ENCODE measurements around the gene MYL12B. TPM values are rescaled to one million over a fixed set of nuclear protein-coding genes. Genes with fewer than 3 reads are reported as not detected.
"Not testable (repeated sequence)": the region's sequence is repeated elsewhere in the genome, so short reads cannot be mapped to it uniquely, and the experiment has no call there.

Gene MYL12B
- total RNA-seq, 1 donor from 2014 or later = 298 TPM

- no peaks in the 10 kb centered on the region for H3K9me3 Mint-ChIP-seq (ENCODE audit: unreplicated experiment)
- no peaks in the 10 kb centered on the region for H3K36me3 Mint-ChIP-seq (ENCODE audit: low read depth, unreplicated experiment)
- H3K27me3 Mint-ChIP-seq (ENCODE audit: unreplicated experiment) = no peaks in the 10 kb centered on the region
- H3K4me1 Mint-ChIP-seq (ENCODE audit: unreplicated experiment) = no peaks in the 10 kb centered on the region
- TF ChIP-seq CTCF (IDR thresholded peaks at IDR 0.05; ENCODE audit: unreplicated experiment) = no peak
- H3K4me3 Mint-ChIP-seq (ENCODE audit: unreplicated experiment) = no peak overlapping the region
- H3K27ac Mint-ChIP-seq (ENCODE audit: unreplicated experiment) = no peak overlapping the region
- no peak for DNase-seq (ENCODE audit: low spot score)
Observed at GRCh38 chr18:3313685-3314084, 51.8 kb downstream of the MYL12B start.

- not testable (repeated sequence) for H3K4me1 Mint-ChIP-seq (ENCODE audit: unreplicated experiment); H3K36me3 Mint-ChIP-seq (ENCODE audit: low read depth, unreplicated experiment); H3K27ac Mint-ChIP-seq (ENCODE audit: unreplicated experiment); H3K4me3 Mint-ChIP-seq (ENCODE audit: unreplicated experiment); DNase-seq (ENCODE audit: low spot score); H3K27me3 Mint-ChIP-seq (ENCODE audit: unreplicated experiment); H3K9me3 Mint-ChIP-seq (ENCODE audit: unreplicated experiment)
Observed at GRCh38 chr18:3315344-3315743, 53.4 kb downstream of the MYL12B start.

GRCh38 chr18:3319399-3319798 is 57.5 kb downstream of the MYL12B start:
- no peaks in the 10 kb centered on the region for H3K9me3 Mint-ChIP-seq (ENCODE audit: unreplicated experiment)
- H3K4me1 Mint-ChIP-seq (ENCODE audit: unreplicated experiment) = peaks cover 2% of the 10 kb centered on the region
- H3K27me3 Mint-ChIP-seq (ENCODE audit: unreplicated experiment) = no peaks in the 10 kb centered on the region
- H3K4me3 Mint-ChIP-seq (ENCODE audit: unreplicated experiment) = no peak overlapping the region
- no peak overlapping the region for H3K27ac Mint-ChIP-seq (ENCODE audit: unreplicated experiment)
- no peak for TF ChIP-seq CTCF (IDR thresholded peaks at IDR 0.05; ENCODE audit: unreplicated experiment)
- no peaks in the 10 kb centered on the region for H3K36me3 Mint-ChIP-seq (ENCODE audit: low read depth, unreplicated experiment)
- no peak for DNase-seq (ENCODE audit: low spot score)

- Mint-ChIP-seq H3K27ac (ENCODE audit: unreplicated experiment) (no peak overlapping the region), H3K27me3 (ENCODE audit: unreplicated experiment) (no peaks in the 10 kb centered on the region), H3K36me3 (ENCODE audit: low read depth, unreplicated experiment) (no peaks in the 10 kb centered on the region), H3K4me3 (ENCODE audit: unreplicated experiment) (no peak overlapping the region), H3K4me1 (ENCODE audit: unreplicated experiment) (peaks cover 2% of the 10 kb centered on the region), H3K9me3 (ENCODE audit: unreplicated experiment) (no peaks in the 10 kb centered on the region)
- no peak for TF ChIP-seq CTCF (IDR thresholded peaks at IDR 0.05; ENCODE audit: unreplicated experiment)
- no peak for DNase-seq (ENCODE audit: low spot score)
Observed at GRCh38 chr18:3319894-3320454, 58.0 kb downstream of the MYL12B start.

- TF ChIP-seq CTCF (IDR thresholded peaks at IDR 0.05; ENCODE audit: unreplicated experiment) = no peak
- no peak for DNase-seq (ENCODE audit: low spot score)
- Mint-ChIP-seq H3K27ac (ENCODE audit: unreplicated experiment) (no peak overlapping the region), H3K27me3 (ENCODE audit: unreplicated experiment) (no peaks in the 10 kb centered on the region), H3K9me3 (ENCODE audit: unreplicated experiment) (no peaks in the 10 kb centered on the region), H3K36me3 (ENCODE audit: low read depth, unreplicated experiment) (no peaks in the 10 kb centered on the region), H3K4me1 (ENCODE audit: unreplicated experiment) (peaks cover 2% of the 10 kb centered on the region), H3K4me3 (ENCODE audit: unreplicated experiment) (no peak overlapping the region)
Observed at GRCh38 chr18:3321133-3321812, 59.3 kb downstream of the MYL12B start.

Data from endothelial cell (in vitro differentiated cells).